Left kidney (tissue), 2 donors: ENCODE data around the gene CPA1. TPM values are rescaled to one million over a fixed set of nuclear protein-coding genes. Genes with fewer than 3 reads are reported as not detected.

Experiments used
- DNase-seq: peaks from one replicate; pipeline ENCODE4 v3.0.0-alpha.2; 2013
- polyA plus RNA-seq: library from polyadenylated mRNA; unstranded; fragments of 120-200 nt; gene quantifications from one replicate; pipeline ENCODE4 v1.2.1, GENCODE V29; 2013; ENCODE audit not compliant: insufficient read length

Gene CPA1
- polyA plus RNA-seq, 1 donor: 1.9 TPM

- no peak for DNase-seq
Observed at GRCh38 chr7:130353196-130353595, 27.1 kb upstream of the CPA1 start.

- peak; percentile 89 for DNase-seq
Observed at GRCh38 chr7:130356121-130356875, 24.0 kb upstream of the CPA1 start.

- no peak for DNase-seq
Observed at GRCh38 chr7:130356876-130357611, 23.2 kb upstream of the CPA1 start.

- no peak for DNase-seq
Observed at GRCh38 chr7:130358471-130358870, 21.8 kb upstream of the CPA1 start.

GRCh38 chr7:130359276-130359857 is 20.9 kb upstream of the CPA1 start:
- no peak for DNase-seq

- no peak for DNase-seq
Observed at GRCh38 chr7:130360518-130360917, 19.8 kb upstream of the CPA1 start.

GRCh38 chr7:130361681-130362080 is 18.6 kb upstream of the CPA1 start:
- no peak for DNase-seq

GRCh38 chr7:130362251-130362816 is 18.0 kb upstream of the CPA1 start:
- DNase-seq: no peak

GRCh38 chr7:130363026-130363847 is 17.1 kb upstream of the CPA1 start:
- no peak for DNase-seq

- DNase-seq: no peak
Observed at GRCh38 chr7:130364451-130364850, 15.8 kb upstream of the CPA1 start.

- DNase-seq: no peak
Observed at GRCh38 chr7:130365088-130365487, 15.2 kb upstream of the CPA1 start.

GRCh38 chr7:130365511-130366441 is 14.5 kb upstream of the CPA1 start:
- DNase-seq: peak; percentile 87

- DNase-seq: no peak
Observed at GRCh38 chr7:130366564-130366963, 13.7 kb upstream of the CPA1 start.

GRCh38 chr7:130367088-130367755 is 13.1 kb upstream of the CPA1 start:
- DNase-seq: no peak

GRCh38 chr7:130367836-130368746 is 12.2 kb upstream of the CPA1 start:
- DNase-seq: no peak

- DNase-seq: no peak
Observed at GRCh38 chr7:130369110-130369711, 11.1 kb upstream of the CPA1 start.

GRCh38 chr7:130369831-130370550 is 10.3 kb upstream of the CPA1 start:
- DNase-seq: no peak

GRCh38 chr7:130371046-130371445 is 9.2 kb upstream of the CPA1 start:
- DNase-seq: no peak
